Uterus (tissue), 2 donors: Measurements from ENCODE around the gene C10orf62.

Experiments
- POLR2A ChIP-seq, 2 donors: fragments of 450-650 bp; IDR thresholded peaks; one replicate each; pipeline ENCODE4 v1.6.1; 2016; ENCODE audit warnings: antibody characterized with exemption in 2 of 2, mild to moderate bottlenecking in 1 of 2, moderate library complexity in 1 of 2
- TF ChIP-seq, protein P1 (sequence below), 4 experiments: fragments of 200-600 bp in 2 of 4; fragments of 450-650 bp in 2 of 4; sonication (generic) in 2 of 4; IDR thresholded peaks; one replicate each; pipeline ENCODE4 v1.5.1; 2016 to 2019; ENCODE audit warnings: antibody characterized with exemption in 4 of 4, mild to moderate bottlenecking in 2 of 4, moderate library complexity in 1 of 4

- TF ChIP-seq, protein P1, sequence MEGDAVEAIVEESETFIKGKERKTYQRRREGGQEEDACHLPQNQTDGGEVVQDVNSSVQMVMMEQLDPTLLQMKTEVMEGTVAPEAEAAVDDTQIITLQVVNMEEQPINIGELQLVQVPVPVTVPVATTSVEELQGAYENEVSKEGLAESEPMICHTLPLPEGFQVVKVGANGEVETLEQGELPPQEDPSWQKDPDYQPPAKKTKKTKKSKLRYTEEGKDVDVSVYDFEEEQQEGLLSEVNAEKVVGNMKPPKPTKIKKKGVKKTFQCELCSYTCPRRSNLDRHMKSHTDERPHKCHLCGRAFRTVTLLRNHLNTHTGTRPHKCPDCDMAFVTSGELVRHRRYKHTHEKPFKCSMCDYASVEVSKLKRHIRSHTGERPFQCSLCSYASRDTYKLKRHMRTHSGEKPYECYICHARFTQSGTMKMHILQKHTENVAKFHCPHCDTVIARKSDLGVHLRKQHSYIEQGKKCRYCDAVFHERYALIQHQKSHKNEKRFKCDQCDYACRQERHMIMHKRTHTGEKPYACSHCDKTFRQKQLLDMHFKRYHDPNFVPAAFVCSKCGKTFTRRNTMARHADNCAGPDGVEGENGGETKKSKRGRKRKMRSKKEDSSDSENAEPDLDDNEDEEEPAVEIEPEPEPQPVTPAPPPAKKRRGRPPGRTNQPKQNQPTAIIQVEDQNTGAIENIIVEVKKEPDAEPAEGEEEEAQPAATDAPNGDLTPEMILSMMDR (IDR thresholded peaks at IDR 0.05), result no peak
- TF ChIP-seq POLR2A (IDR thresholded peaks at IDR 0.05), result no peak
Measured at GRCh38 chr10:97578171-97578844, 11.2 kb upstream of the C10orf62 start.
